ENCODE measurements around the gene LRRC2. TPM values are rescaled to one million over a fixed set of nuclear protein-coding genes. Genes with fewer than 3 reads are reported as not detected.

Gene LRRC2
- total RNA-seq, 3 donors from 2014 or later: 1.5 to 13.8 (median 2.0) TPM

DNA sequence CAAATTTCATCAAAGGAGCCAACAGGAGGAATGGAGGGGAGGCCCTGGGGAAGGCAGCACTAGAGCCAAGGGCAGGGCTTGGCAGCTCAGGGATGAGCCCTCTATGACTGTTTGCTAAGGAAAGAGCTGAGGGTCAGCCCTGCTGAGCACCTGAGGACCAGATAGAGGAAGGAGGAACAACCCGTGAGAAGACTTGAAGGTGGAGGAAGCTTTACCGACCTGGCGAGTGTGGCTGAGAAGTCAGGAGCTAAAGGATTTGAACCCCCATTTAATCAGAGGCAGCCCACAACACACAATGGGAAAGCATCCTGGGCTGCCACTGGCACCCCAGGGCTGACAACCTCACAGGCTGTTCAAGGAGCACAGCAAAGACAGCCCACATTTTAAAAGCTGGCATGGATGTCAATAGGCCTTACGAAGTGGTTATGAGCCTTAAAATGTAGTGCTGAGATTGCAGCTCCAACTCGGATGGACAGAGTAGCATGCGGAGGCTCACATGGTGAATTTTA is 20.7 kb upstream of the LRRC2 start:
- no peak for DNase-seq (ENCODE audit: low spot score in 2 of 2)
- Histone ChIP-seq H3K4me3 (no peak overlapping the region), H3K36me3 (no peaks in the 10 kb centered on the region), H3K27me3 (no peaks in the 10 kb centered on the region), H3K4me1 (no peaks in the 10 kb centered on the region), H3K9me3 (no peaks in the 10 kb centered on the region), H3K27ac (no peak overlapping the region)
- TF ChIP-seq, protein P1, sequence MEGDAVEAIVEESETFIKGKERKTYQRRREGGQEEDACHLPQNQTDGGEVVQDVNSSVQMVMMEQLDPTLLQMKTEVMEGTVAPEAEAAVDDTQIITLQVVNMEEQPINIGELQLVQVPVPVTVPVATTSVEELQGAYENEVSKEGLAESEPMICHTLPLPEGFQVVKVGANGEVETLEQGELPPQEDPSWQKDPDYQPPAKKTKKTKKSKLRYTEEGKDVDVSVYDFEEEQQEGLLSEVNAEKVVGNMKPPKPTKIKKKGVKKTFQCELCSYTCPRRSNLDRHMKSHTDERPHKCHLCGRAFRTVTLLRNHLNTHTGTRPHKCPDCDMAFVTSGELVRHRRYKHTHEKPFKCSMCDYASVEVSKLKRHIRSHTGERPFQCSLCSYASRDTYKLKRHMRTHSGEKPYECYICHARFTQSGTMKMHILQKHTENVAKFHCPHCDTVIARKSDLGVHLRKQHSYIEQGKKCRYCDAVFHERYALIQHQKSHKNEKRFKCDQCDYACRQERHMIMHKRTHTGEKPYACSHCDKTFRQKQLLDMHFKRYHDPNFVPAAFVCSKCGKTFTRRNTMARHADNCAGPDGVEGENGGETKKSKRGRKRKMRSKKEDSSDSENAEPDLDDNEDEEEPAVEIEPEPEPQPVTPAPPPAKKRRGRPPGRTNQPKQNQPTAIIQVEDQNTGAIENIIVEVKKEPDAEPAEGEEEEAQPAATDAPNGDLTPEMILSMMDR (IDR thresholded peaks at IDR 0.05): no peak
- TF ChIP-seq POLR2A (IDR thresholded peaks at IDR 0.05) (no peak), POLR2AphosphoS5 (IDR thresholded peaks at IDR 0.05) (no peak)
- intact Hi-C loops (cut with DNase I; ENCODE audit: low total_unique reads): no loop called here

DNA sequence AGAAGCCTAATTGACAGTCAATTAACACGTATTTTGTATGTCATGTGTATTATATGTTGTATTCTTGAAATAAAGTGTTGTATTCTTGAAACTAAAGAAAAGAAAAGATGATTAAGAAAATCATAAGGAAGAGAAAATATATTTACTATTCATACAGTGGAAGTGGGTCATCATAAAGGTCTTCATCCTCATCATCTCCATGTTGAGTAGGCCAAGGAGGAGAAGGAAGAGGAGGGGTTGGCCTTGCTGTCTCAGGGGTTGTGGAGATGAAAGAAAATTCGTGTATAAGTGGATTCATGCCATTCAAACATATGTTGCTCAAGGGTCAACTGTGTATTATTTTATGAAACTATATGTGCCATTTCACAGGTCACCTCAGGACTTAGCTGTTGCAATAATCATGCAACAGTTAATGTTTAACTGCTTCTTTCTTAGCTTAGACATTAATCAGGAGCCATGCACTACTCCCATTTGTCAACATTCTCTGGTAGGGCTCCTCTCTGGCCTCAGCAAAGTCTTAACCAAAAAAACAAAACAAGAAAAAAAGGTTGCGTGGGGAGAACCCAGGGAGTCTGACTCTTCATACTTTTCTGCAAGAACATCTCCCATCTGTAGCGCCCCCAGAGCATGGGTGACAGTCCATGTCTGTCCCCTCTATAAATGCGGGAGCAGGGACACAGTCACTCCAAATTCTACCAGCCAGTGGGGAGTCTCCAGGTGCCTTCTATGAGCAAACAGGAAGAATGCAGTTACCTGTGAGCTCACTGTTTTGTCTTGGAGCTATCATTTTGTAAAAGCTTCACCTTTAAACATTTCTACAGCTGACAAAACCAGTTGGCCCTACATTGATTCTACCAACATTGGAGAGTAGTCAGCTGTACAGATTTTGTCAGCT is 19.9 kb upstream of the LRRC2 start:
- Histone ChIP-seq H3K36me3 (no peaks in the 10 kb centered on the region), H3K9me3 (no peaks in the 10 kb centered on the region), H3K27ac (no peak overlapping the region), H3K27me3 (no peaks in the 10 kb centered on the region), H3K4me3 (no peak overlapping the region), H3K4me1 (no peaks in the 10 kb centered on the region)
- no peak for DNase-seq (ENCODE audit: low spot score in 2 of 2)
- intact Hi-C loops (cut with DNase I; ENCODE audit: low total_unique reads): no loop called here
- TF ChIP-seq, protein P1 (IDR thresholded peaks at IDR 0.05): no peak
- TF ChIP-seq POLR2AphosphoS5 (IDR thresholded peaks at IDR 0.05): no peak
- no peak for TF ChIP-seq POLR2A (IDR thresholded peaks at IDR 0.05)

DNA sequence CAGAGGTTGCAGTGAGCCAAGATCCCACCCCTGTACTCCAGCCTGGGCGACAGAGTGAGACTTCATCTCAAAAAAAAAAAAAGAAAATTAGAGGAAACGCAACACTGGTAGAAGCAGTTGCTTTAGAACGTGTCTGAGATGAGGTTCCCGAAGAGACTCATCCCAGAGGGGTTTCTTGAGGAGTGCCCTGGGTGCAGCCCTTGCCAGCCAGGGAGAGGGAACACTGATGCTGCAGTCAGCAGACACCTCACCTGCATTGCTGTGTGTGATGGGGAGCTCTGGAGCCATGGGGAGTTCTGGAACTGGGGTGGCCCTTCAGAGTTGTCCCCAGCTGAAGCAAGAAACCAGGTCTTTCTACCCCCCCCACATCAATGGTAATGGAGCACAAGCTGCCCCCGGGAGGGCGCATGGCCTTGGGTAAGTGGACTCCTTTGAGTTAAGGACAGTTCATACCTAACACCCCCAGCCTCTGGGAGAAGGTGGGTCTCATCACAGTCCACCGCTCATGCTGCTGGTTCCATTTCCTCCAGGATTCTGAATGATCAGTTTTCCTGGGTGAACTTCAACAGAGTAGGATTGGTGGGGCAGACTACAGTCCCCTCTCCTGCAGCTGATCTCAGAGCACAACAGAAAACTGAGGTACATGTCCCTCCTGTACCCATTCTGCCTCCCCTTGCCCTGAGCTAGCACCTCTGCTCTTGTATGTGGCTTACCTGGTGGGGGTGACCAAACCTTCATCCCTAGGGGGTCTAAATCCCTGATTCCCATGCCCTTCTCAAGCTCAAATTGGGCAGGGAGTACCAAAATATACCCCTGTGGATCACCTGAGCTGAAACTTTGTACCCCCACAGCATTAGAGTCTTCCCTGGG is 18.7 kb upstream of the LRRC2 start:
- no peaks in the 10 kb centered on the region for H3K4me1 ChIP-seq
- TF ChIP-seq POLR2AphosphoS5 (IDR thresholded peaks at IDR 0.05) (no peak), POLR2A (IDR thresholded peaks at IDR 0.05) (no peak)
- TF ChIP-seq, protein P1 (IDR thresholded peaks at IDR 0.05): no peak
- H3K27me3 ChIP-seq: no peaks in the 10 kb centered on the region

DNA sequence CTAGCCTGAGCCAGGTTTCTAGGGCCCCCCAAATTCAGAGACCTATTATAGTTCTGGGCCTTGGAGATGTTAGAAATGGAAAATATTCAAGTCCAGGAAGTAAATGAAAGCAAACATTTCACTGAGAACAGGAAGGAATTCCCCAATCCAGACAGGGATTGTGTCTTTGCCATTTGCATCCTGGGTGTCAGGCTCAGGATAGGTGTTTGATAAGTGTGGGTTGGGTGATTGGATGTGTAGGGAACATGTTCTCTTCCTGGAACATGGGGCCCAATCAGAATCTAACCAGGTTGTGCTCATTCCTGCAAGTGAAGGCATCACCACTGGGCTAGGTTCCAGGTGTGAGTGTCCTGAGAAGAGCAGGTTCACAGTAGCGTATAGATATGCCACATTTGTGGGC is 14.6 kb upstream of the LRRC2 start:
- intact Hi-C loops (cut with DNase I; ENCODE audit: low total_unique reads): no loop called here
- TF ChIP-seq, protein P1 (IDR thresholded peaks at IDR 0.05): no peak
- no peak for TF ChIP-seq POLR2AphosphoS5 (IDR thresholded peaks at IDR 0.05)
- no peak for TF ChIP-seq POLR2A (IDR thresholded peaks at IDR 0.05)
- H3K4me1 ChIP-seq: no peaks in the 10 kb centered on the region

More for the DNA sequence above, 18.7 kb upstream of the LRRC2 start:
- no peak overlapping the region for H3K4me3 ChIP-seq
- DNase-seq (ENCODE audit: low spot score in 2 of 2): no peak
- H3K36me3 ChIP-seq: no peaks in the 10 kb centered on the region
- intact Hi-C loops (cut with DNase I; ENCODE audit: low total_unique reads): no loop called here
- H3K27ac ChIP-seq: no peak overlapping the region
- no peaks in the 10 kb centered on the region for H3K9me3 ChIP-seq

More for the DNA sequence above, 14.6 kb upstream of the LRRC2 start:
- Histone ChIP-seq H3K27me3 (no peaks in the 10 kb centered on the region), H3K9me3 (no peaks in the 10 kb centered on the region), H3K4me3 (no peak overlapping the region), H3K27ac (no peak overlapping the region), H3K36me3 (no peaks in the 10 kb centered on the region)
- DNase-seq (ENCODE audit: low spot score in 2 of 2): no peak

Data from breast epithelium (tissue), 4 donors.